ENCODE results near the gene AGBL4.

DNA sequence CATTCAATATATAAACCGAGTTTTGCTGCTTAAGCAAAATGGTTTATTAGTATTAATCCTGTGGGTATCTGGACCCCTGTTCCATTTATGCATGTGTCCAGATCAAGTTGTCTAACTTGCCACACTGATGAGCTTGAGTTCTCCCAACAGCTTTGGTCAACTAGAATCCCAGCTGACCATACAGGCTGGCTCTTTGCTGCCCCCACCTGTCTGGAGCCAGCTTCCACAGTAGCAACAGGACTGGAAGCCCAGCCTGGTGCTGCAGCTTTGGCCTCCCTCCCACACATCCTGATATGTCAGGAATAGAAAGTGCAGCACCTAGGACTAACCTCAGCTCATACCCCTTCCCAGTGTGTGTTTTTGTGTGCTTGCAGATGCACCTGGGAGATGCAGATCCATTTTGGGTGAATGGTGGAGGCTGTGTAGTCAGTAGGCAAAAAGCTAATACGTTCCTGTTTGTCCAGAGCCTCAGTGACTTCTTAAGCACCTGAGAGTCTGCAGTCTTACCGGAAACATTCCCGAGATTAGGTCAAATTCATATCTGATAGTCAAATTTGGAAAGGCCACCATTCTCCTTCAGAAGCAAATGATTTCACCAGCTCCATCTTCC is 1206.1 kb downstream of the AGBL4 start:
- TF ChIP-seq, protein P1, sequence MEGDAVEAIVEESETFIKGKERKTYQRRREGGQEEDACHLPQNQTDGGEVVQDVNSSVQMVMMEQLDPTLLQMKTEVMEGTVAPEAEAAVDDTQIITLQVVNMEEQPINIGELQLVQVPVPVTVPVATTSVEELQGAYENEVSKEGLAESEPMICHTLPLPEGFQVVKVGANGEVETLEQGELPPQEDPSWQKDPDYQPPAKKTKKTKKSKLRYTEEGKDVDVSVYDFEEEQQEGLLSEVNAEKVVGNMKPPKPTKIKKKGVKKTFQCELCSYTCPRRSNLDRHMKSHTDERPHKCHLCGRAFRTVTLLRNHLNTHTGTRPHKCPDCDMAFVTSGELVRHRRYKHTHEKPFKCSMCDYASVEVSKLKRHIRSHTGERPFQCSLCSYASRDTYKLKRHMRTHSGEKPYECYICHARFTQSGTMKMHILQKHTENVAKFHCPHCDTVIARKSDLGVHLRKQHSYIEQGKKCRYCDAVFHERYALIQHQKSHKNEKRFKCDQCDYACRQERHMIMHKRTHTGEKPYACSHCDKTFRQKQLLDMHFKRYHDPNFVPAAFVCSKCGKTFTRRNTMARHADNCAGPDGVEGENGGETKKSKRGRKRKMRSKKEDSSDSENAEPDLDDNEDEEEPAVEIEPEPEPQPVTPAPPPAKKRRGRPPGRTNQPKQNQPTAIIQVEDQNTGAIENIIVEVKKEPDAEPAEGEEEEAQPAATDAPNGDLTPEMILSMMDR (IDR thresholded peaks at IDR 0.05; ENCODE audit: borderline replicate concordance, extremely low read depth, low read length, poor library complexity, severe bottlenecking): peak; percentile 59
- no peak for TF ChIP-seq EZH2 (IDR thresholded peaks at IDR 0.05; ENCODE audit: borderline replicate concordance, low read depth, low read length, severe bottlenecking)
